Measurements from ENCODE around the gene FREM1. TPM values are rescaled to one million over a fixed set of nuclear protein-coding genes. Genes with fewer than 3 reads are reported as not detected.

Gene FREM1
- total and polyA plus RNA-seq, 10 of the 15 experiments (the other 5 are each of a cell fraction or from before 2014, with no cell fraction given) = 0.01 to 0.16 (median 0.08) TPM; not detected in 7

GRCh38 chr9:14768405-14769229 is 141.6 kb downstream of the FREM1 start (continued):
- no peak for TF ChIP-seq ZNF592 (IDR thresholded peaks at IDR 0.05)

GRCh38 chr9:14766299-14766698 is 143.9 kb downstream of the FREM1 start:
- no peak for DNase-seq (ENCODE audit: low read depth, low spot score)
- Histone ChIP-seq H3K9ac (ENCODE audit: control insufficient read depth, insufficient read depth, low read length) (no peak overlapping the region), H2AFZ (ENCODE audit: control insufficient read depth, low read depth, low read length) (no peak overlapping the region), H3K9me3 (replicated peaks; ENCODE audit: control insufficient read depth, insufficient read depth, low read length) (no peaks in the 10 kb centered on the region), H3K36me3 (ENCODE audit: control insufficient read depth in 2 of 2, insufficient read depth in 2 of 2, low read length in 1 of 2) (no peaks in the 10 kb centered on the region), H3K4me3 (no peak overlapping the region), H3K4me1 (ENCODE audit: control insufficient read depth, insufficient read depth, low read length) (no peaks in the 10 kb centered on the region), H3K27me3 (replicated peaks in 1 of 2; ENCODE audit: control insufficient read depth in 2 of 2, insufficient read depth in 2 of 2, low read length in 1 of 2) (no peaks in the 10 kb centered on the region), H4K20me1 (ENCODE audit: control insufficient read depth, insufficient read depth) (no peaks in the 10 kb centered on the region), H3K4me2 (ENCODE audit: control insufficient read depth, insufficient read depth) (no peak overlapping the region), H3K79me2 (ENCODE audit: control insufficient read depth, insufficient read depth, low read length) (no peaks in the 10 kb centered on the region), H3K27ac (ENCODE audit: control insufficient read depth, insufficient read depth) (no peak overlapping the region)
- no peak for FAIRE-seq
- ChIA-PET RAD21 (ENCODE audit: unreplicated experiment) (interaction anchor here (1.4 to 5.0 kb wide), 5 partner anchors 105 to 151 kb away, joined by 4 to 35 read pairs (median 6); no protein-coding TSS in a partner anchor), SMC1A (ENCODE audit: uncharacterized antibody, unreplicated experiment) (interaction anchor here (0.6 to 2.5 kb wide), 20 partner anchors 15 to 327 kb away, joined by 3 to 34 read pairs (median 4); no protein-coding TSS in a partner anchor), POLR2A (no interaction called here), CTCF (interaction anchor here (0.7 to 10.2 kb wide), 16 partner anchors 10 to 1338 kb away, joined by 3 to 135 read pairs (median 4); partner anchors contain the start of gene ZDHHC21)
- WGBS (ENCODE audit: insufficient coverage, insufficient replicate concordance, low lambda C conversion rate, missing lambda C conversion rate) = 49% methylated on average over 6 of the region's 6 CpGs
- in situ Hi-C loops (cut with MboI) = no loop called here
- BruUV-seq (replicated peaks) = no TSS peak
- intact Hi-C loops (cut with micrococcal nuclease; ENCODE audit: unreplicated experiment) = no loop called here
- TF ChIP-seq LARP7 (IDR thresholded peaks at IDR 0.05) (no peak), NR2C1 (IDR thresholded peaks at IDR 0.05) (no peak), ATF7 (IDR thresholded peaks at IDR 0.05; ENCODE audit: low read depth) (no peak), IKZF1 (conservative IDR thresholded peaks at IDR 0.05) (no peak), FOXK2 (IDR thresholded peaks at IDR 0.05) (no peak), EZH2 (IDR thresholded peaks at IDR 0.05; ENCODE audit: borderline replicate concordance, control insufficient read depth, low read depth, low read length) (no peak), CBX5 (IDR thresholded peaks at IDR 0.05; ENCODE audit: low read depth) (no peak), SKIL (IDR thresholded peaks at IDR 0.05; ENCODE audit: low read depth, poor library complexity, severe bottlenecking) (no peak)
- ATAC-seq = no peak
